ENCODE measurements around the gene CAPN5. TPM values are rescaled to one million over a fixed set of nuclear protein-coding genes. Genes with fewer than 3 reads are reported as not detected.

The CAPN5 gene
- total and polyA plus RNA-seq, 2 of the 8 experiments (the other 6 are each of a cell fraction or from before 2014, with no cell fraction given): 21.5 to 22.4 TPM

GRCh38 chr11:77057938-77058474 is 8.8 kb upstream of the CAPN5 start:
- FAIRE-seq: no peak
- TF ChIP-seq POU5F1 (IDR thresholded peaks at IDR 0.05; ENCODE audit: low read depth, low read length) (no peak), E2F6 (IDR thresholded peaks at IDR 0.05) (no peak), GTF2F1 (IDR thresholded peaks at IDR 0.05; ENCODE audit: borderline replicate concordance, low read depth, low read length) (no peak), YY1 (IDR thresholded peaks at IDR 0.05; ENCODE audit: low read depth, low read length) (no peak), KDM1A (IDR thresholded peaks at IDR 0.05; ENCODE audit: borderline replicate concordance, low read length) (no peak), BRCA1 (IDR thresholded peaks at IDR 0.05; ENCODE audit: low read depth, low read length) (no peak), PHF8 (conservative IDR thresholded peaks at IDR 0.05; ENCODE audit: low read depth, low read length) (no peak), CBX5 (IDR thresholded peaks at IDR 0.05; ENCODE audit: low read depth, low read length) (no peak), NRF1 (IDR thresholded peaks at IDR 0.05; ENCODE audit: low read depth, low read length) (no peak), EZH2 (IDR thresholded peaks at IDR 0.05; ENCODE audit: low read depth, low read length, severe bottlenecking) (no peak), SIRT6 (IDR thresholded peaks at IDR 0.05; ENCODE audit: low read length) (no peak), CHD2 (IDR thresholded peaks at IDR 0.05; ENCODE audit: low read length) (no peak), RFX5 (IDR thresholded peaks at IDR 0.05; ENCODE audit: borderline replicate concordance, low read depth, low read length) (no peak), KDM5A (IDR thresholded peaks at IDR 0.05; ENCODE audit: low read length) (no peak), JUND (IDR thresholded peaks at IDR 0.05; ENCODE audit: low read length) (no peak)

More at GRCh38 chr11:77057938-77058474, 8.8 kb upstream of the CAPN5 start:
- H3K23me2 ChIP-seq (ENCODE audit: low read depth, low read length): no peaks in the 10 kb centered on the region
- no peaks in the 10 kb centered on the region for H3K79me2 ChIP-seq (ENCODE audit: control insufficient read depth in 1 of 2, insufficient read depth in 2 of 2, low read length in 2 of 2)
- WGBS, 2 experiments (ENCODE audit: extremely low coverage in 1 of 2, insufficient coverage in 1 of 2, insufficient read length in 1 of 2, insufficient replicate concordance in 2 of 2, low coverage in 1 of 2, low lambda C conversion rate in 2 of 2, missing lambda C conversion rate in 1 of 2): 86% methylated on average over 9 of the region's 9 CpGs; no CpG with 5 or more reads in 1 of the 2 experiments
- no peak overlapping the region for H3K4me2 ChIP-seq (ENCODE audit: insufficient read depth in 1 of 2, low read depth in 2 of 2, low read length in 2 of 2)
- H4K91ac ChIP-seq (replicated peaks; ENCODE audit: insufficient read length, low read length): no peak overlapping the region
- no peaks in the 10 kb centered on the region for H3K27me3 ChIP-seq (replicated peaks in 1 of 4; ENCODE audit: control insufficient read depth in 3 of 4, extremely low read depth in 1 of 4, insufficient read depth in 3 of 4, low read length in 3 of 4)
- H3K4ac ChIP-seq (replicated peaks; ENCODE audit: insufficient read length, low read depth, low read length): no peak overlapping the region
- no peak overlapping the region for H3K18ac ChIP-seq (ENCODE audit: extremely low read depth, low read length)
- no peak overlapping the region for H2BK5ac ChIP-seq (ENCODE audit: low read depth, low read length)
- H3K14ac ChIP-seq (ENCODE audit: insufficient read length): no peak overlapping the region
- no peak overlapping the region for H2BK15ac ChIP-seq (ENCODE audit: low read length)
- H4K20me1 ChIP-seq (replicated peaks in 1 of 2; ENCODE audit: control insufficient read depth in 1 of 2, insufficient read depth in 2 of 2, low read length in 2 of 2): no peaks in the 10 kb centered on the region
- H3K79me1 ChIP-seq (ENCODE audit: low read depth, low read length): no peaks in the 10 kb centered on the region
- no peaks in the 10 kb centered on the region for H3K36me3 ChIP-seq (ENCODE audit: control insufficient read depth in 2 of 4, insufficient read depth in 4 of 4, low read length in 3 of 4)
- H3K9me3 ChIP-seq (ENCODE audit: insufficient read depth in 2 of 2, low read depth in 1 of 2, low read length in 1 of 2): peaks cover 0 to 3% of the 10 kb centered on the region in 2 experiments; a peak in 1 of 4 replicates
- H2BK20ac ChIP-seq (ENCODE audit: low read length): no peak overlapping the region
- ChIA-PET CTCF (ENCODE audit: partially characterized antibody) (interaction anchor here (0.9 to 12.7 kb wide), 10 partner anchors 10 to 849 kb away, joined by 3 to 201 read pairs (median 4); no protein-coding TSS in a partner anchor), POLR2A (ENCODE audit: partially characterized antibody) (no interaction called here)
- H3K4me3 ChIP-seq (ENCODE audit: extremely low read depth in 1 of 4, insufficient read depth in 2 of 4, low read depth in 3 of 4, low read length in 4 of 4): no peak overlapping the region
- H3K23ac ChIP-seq (ENCODE audit: insufficient read length): no peak overlapping the region
- no peak overlapping the region for H2AFZ ChIP-seq (ENCODE audit: low read length)
- no peak overlapping the region for H4K8ac ChIP-seq (ENCODE audit: extremely low read depth, insufficient read depth, low read length)
- DNase-seq (ENCODE audit: low read depth in 1 of 2, low spot score in 2 of 2): no peak
- H4K5ac ChIP-seq (ENCODE audit: insufficient read length, low read depth, low read length): no peak overlapping the region
- no peak overlapping the region for H2AK5ac ChIP-seq (ENCODE audit: low read depth, low read length)
- H3K56ac ChIP-seq (replicated peaks; ENCODE audit: insufficient read length, low read depth, low read length): no peak overlapping the region
- no peak overlapping the region for H3K27ac ChIP-seq (ENCODE audit: low read depth, low read length)
- no peaks in the 10 kb centered on the region for H3K4me1 ChIP-seq (replicated peaks in 1 of 4; ENCODE audit: control insufficient read depth in 3 of 4, insufficient read depth in 4 of 4, low read length in 3 of 4)
- H2BK120ac ChIP-seq (replicated peaks; ENCODE audit: low read depth, low read length): no peak overlapping the region
- H2BK12ac ChIP-seq (ENCODE audit: low read depth, low read length): no peak overlapping the region
- no peak overlapping the region for H3K9ac ChIP-seq (replicated peaks in 1 of 4; ENCODE audit: extremely low read depth in 1 of 4, low read depth in 3 of 4, low read length in 3 of 4)
